ENCODE data around the gene INSM1.
A peak's percentile ranks its signal among the peaks of the same experiment; 100 is the strongest.

The INSM1 gene

DNA sequence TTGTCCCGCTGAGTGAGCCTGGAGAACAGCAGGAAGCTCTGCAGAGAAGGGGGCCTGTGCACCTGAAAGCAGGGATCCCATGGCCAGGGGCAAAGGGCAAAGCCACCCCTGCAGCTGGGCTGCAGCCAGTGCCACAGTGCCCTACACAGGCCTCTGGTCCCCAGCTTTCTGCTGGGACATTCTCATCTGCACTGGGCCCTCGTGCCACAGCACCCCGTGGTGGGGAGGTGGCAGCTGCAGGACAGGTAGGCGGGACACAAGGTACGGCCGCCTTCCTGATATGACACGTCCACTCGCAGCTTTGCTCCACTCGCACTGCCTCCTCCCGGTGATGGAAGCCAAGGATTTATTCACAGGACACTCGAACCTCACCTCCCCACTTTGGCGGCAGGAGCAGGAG is 27.2 kb downstream of the INSM1 start:
- DNase-seq, result no peak

DNA sequence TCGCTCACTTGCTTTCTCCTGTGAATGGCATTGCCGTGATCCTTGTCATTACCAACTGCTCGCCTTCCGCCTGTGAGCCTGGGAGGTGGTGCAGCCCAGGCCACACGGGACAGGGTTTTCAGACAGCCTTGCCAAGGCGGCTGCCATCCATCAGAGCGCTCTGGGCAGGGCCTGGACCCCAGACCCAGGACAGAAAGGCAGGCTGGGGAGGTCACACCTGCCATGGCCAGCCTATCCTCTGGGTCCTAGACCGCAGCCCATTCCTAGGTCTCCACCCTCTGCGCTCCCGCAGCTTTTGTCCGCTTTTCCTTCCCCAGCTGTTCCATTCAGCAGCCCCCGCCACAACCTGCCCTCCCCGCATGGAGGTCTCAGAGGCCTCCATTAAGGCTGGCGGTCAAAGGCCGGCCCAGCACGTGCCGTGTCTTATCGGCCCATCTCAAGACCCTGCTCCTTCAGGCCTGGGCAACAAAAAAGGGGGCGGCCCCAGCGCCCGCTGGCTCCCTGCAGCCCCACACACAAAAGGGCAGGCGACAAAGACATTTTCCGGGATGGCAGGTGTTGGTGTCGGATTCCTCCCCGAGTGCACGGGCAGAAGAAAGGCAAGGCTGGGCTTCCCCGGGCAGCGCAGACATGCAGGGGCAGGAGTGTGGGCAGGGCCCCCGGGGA is 28.1 kb downstream of the INSM1 start:
- DNase-seq, result no peak

DNA sequence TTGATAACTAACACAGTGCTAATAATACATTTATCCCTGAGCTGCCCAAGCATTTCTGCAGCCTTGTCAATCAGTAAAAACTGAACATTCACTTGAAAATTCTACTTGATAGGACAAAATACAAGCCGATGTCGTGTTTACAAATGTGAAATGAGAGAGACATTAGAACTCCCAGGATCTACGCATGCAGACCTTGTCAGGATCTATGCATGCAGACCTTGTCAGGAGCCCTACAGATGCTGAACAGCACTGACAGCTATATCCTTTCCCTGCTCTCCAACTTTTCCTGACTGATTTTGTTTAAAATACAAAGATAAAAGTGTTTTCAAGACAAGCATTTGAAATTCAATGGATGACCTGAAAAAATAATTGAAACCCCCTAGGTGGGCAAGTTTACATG is 28.9 kb downstream of the INSM1 start:
- no peak for DNase-seq

DNA sequence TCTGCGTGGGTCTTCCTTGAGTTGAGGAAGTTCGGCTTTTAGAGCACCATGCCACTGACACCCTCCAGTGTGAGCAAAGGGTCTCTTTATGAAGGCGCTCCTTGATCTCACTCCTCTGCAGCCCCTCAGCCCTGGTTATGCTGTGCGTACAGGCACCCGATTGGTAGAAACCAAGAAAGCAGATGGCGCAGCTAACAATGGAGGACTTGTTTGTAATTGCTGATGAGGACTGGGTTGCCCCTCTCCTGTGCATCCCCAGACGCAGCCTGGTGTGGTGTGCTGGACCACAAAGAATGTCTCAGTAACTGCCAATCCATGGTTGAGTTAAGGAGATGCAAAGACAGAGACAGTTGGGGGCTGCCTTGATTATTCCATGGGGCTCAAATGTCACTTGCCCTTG is 30.2 kb downstream of the INSM1 start:
- DNase-seq, result no peak

DNA sequence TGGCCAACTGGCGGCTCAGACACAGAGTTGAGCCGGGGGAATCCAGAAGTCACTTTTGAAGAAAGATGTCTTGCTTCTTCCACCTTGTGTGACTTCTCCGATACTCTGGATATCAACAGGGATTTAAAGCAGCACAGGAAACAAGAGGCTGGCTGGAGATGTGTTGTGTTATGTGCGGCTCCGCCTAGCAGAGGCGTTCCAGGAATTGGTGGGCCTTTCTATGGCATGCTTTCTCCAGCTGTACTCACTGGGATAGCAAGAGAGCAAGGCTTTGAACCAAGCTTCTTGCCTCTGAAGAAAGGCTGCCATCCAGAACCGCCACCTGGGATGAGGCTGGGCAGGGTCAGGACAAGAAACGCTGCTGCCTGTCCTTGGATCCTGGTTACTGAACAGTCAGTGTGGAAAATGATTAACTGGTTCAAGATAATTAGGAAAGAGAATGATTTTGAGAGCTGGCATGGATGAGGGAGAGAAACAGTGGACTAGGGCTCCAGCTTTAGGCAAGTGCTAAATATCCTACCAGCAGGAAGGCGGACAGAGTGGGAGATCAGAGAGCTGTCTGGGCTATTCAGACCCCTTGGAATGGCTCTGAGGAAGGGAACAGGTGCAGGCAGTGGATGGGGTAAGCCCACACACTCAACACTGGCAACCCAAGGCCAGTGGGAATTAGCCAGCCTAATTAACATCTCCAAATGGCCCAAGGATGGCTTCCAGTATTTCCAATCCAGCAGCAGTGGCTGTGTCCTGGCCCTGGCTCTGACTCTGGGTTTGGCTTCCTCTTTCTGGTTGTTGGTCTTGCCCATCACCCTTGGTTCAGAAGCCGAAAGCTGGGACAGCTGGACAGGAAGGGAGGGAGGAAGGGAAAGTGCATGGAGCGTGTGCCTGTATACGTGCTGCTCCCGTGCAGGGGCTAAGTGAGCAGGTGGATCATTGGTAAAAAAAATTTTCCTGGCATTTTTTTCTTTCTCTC is 31.9 kb downstream of the INSM1 start:
- no peak for DNase-seq

DNA sequence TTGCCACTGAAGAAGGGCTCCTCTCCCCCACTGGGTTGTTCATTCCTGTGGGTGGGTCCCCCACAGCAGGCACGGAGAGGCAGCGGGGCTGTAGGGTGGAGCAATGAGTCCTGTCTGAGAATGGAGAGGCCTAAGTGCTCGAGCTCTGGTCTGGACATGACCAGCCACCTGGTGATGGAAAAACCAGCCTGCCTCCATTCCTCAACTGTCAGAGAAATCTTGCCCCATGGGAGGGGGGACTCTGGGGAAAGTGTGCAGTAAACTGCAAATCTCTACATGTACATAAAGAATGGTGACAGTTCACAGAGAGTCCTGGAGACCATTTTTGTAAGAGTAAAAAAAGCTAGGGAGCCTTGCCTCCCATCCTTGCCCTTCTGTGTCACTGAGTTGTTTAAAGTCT is 34.1 kb downstream of the INSM1 start:
- DNase-seq, result no peak

DNA sequence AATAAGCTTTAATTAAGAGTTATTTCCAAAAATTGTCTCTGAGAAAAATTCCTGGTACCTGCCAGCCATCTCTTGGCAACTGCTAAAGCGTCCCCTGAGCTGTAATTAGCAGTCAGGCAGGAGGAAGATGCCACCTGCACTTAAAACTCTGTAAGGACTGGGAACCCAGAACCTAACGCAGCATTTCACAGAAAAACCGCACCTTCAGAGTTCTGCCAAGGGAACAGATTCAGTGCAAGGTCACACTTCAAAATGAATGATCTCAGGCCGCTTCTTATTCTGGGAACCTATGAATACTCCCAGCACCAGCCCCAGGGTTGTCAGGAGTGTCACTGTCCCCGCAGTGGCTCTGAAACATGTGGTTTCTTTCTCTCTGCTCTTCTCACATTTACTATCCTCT is 36.7 kb downstream of the INSM1 start:
- DNase-seq, result no peak

DNA sequence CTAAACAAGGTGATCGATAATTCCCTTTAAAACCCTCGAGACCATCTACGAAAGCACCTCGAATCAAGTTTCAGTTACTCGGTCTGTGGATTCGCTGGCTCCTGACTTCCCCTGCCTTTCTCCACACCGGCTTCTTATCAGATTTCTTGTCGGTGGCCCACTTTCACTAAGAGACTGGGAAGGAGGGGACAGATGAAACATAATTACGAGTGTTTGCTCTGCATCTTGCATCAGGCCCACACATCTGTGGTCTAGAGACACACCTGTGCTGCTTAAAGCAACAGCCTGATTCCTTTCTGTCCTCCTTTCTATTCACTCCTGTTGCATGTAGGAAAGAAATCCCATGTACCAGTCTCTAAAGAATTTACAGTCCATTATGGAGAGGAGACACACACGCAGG is 37.7 kb downstream of the INSM1 start:
- no peak for DNase-seq

DNA sequence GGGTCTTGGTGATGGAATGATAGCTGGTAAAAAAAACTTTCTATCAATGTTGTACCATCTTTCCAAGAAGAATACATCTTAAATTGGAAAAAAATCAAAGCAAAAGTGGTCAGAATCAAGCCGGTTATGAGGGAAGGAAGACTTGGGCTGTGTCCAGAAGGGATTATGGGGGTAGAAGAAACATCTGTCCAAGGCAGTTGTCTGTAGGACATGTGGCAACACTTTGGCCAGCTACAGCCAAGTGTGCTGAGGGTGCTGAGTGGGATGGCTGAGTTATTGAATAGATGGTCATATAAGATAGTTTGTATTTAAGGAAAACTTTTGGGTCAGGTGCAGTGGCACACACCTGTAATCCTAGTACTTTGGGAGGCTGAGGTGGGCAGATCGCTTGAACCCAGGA is 38.4 kb downstream of the INSM1 start:
- no peak for DNase-seq

DNA sequence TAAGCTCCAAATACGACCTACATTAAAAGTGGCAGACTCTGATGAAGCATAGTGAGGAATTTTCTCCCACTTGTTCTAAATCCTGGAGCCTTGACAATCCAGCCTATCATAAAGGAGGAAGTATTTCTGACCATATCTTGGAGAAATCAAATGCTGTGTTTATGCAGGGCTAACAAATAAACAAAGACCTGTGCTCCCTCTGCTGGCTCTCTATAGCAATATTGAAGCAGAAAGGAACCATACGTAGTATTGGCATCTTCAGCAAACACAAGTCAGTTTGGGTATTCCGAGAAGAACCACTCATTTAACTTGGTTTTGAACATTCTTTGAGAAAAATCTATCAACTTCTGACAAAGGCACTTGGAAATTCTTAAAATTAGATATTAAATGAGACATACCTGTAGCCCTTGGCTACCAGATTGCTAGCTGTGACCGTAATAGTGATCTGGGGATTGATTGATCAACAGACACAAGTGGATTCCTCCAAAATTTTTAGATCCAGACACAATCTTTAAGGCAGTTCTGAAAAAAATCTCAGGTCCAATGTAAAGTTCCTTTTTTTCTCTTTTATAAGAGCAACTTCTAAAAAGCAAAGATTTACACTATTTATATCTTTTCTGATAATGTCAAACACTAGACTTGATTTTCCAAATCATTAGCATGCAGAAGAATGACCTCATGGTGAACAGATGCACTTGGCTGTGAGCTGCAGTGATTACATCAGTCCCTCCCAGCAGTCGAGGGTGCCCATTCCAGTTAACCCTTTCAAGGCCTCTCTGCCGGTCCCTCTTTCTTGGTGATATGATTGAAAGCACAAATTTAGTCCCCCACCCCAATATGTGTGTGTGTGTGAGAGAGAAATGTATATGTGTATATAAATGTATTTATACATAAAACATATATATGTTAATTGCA is 40.2 kb downstream of the INSM1 start:
- DNase-seq, result peak; percentile 11

DNA sequence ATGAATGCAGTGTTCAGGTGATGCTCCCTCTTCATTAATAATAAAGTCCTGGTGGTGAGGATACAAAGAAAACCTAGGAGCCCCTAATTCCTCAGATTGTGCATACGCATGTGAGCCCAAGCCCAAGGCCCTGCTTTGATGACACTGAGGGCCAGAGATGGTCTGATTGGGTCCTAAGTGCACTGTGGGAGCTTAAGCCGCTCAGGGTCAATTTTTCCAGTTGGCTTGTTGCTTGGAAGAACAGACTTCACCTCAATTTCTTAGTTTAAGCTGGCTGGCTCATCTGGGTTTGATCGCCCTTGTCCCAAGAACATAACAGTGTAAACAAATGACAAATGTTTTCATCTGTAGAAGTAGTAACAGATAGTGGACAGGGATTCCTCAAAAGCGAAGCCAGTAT is 41.4 kb downstream of the INSM1 start:
- no peak for DNase-seq

DNA sequence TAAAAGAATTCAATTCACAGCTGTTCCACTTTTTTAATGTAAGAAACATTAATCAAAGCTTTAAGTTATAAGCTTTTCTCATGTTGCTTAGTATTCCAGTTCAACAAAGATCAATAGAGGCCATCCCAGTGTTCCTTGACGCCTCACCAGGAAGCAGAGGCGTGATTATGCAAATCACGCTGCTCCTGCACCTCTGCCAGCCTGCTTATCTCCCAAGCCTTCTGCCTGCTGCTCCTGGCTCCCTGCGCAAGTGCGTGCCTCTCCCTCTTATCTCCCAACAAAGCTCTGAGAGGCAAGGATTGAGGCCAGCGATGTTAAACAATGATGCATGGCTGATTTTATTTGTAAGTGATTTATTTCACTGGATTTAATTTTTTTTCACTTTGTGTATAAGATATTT is 42.8 kb downstream of the INSM1 start:
- no peak for DNase-seq

DNA sequence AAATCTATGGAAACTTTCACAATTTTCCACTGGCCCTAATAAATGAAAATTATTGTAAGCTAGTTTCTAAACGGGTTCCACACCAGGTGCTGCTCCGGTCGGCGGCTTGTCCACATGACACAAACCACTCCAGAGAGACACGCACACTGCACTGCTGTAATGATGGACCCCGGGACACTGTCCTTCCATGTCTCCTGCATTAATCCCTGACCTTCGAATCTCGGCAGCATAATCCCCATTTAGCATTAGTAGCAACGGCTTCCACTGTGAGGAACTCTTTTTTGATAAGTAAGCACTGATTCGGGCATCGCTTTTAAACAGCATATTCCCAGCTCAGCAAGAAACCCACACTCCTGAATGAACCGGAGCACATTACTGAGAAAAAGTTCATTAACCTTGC is 43.5 kb downstream of the INSM1 start:
- no peak for DNase-seq

DNA sequence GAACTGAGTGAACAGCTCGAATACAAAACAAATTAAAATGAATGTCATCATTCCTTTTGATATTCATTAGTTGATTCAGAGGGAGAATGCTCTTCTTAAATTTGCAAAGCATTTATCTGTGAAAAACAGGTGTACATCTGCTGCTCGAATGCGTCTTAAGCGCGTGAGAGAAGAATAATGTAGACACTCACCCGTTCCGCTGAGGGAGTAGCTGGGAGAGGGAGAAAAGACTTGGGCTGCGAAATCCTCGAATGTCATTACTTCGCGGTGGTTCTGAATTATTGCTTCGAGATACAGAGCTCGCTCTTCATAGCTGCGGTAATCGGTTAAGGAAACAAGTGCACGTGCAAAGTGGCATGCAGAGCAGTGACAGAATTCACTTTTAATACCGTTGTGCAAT is 43.9 kb downstream of the INSM1 start:
- DNase-seq, result no peak

DNA sequence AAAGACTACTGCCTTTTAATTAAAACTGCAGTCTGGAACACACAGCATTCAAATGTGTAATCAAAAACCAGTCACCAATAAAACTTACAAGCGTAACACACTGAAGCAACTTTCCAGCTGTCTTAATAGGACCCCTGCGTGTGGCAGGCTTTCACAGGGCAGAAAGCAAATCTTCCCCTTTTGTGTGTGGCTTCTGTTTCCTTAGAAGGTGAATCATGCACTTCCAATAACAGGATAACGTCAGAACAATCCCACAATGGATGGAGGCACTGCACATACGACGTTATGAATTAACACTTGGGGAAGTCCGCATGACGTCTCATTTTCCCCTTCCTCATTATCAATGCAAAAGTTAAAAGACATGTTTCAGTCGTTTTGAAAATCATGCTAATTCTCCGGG is 44.8 kb downstream of the INSM1 start:
- no peak for DNase-seq

DNA sequence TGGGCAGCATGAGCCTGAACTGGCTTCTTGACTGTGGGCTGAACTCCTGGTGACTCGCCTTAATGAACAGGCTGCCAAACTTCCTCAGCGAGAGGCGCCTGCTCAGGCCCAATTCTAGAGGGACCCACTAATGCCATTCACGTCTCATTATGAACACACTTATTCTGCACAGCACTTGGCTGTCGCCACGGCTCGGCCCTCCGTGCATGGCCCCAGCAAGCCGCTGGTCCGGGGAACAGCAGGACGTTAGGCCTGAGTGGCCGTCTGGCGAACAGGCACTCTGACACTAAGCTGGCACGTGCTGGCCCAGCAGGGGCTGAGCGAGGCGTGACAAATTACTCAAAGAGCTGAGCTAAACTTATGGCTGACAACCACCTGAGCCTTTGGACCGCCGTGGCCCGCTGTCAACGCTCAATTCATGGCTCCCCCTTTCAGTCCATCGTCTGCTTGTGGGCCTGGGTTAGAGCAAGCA is 45.9 kb downstream of the INSM1 start:
- DNase-seq, result no peak

DNA sequence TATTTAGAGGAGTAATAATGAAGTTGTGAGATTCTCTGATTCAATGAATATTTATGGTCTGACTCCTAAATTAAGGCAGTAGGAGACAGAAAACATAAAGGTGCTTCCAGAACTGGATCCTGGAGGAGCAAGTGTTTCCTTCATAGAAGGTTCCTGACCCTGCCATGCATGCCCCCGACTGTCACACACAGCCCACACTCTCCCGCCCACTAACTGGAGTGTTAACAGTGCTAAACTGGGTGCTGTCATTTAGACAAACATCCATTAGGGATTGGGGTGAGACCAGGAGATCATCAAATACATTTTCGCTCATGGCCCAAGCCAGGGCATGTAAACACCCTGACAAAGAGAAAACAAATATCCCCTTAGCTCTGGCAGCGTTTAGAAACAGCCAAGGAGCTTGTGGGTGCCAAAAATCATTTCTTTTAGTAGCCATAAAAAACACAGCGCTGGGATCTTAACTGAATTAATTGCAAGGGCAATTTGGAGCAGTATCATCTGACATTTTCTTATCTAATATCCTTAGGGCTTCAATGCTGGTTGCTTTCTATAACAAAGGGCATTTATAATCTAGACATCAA is 46.8 kb downstream of the INSM1 start:
- no peak for DNase-seq

DNA sequence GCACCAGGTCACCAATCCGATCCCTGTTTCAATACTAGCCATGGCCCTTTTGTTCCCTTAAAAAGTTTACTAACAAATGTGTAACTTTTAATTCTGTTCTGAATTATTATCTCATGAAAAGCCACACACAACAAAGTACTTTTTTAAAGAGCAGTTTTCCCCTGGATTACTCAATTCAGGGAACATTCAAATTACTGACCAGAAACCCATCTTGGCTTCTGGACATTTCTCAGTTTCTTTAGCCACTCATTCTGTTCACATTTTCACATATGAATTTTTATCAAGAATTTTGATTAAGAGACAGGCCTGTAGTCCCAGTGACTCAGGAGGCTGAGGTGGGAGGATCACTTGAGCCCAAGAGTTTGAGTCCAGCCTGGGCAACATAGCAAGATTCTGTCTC is 47.4 kb downstream of the INSM1 start:
- DNase-seq, result no peak

DNA sequence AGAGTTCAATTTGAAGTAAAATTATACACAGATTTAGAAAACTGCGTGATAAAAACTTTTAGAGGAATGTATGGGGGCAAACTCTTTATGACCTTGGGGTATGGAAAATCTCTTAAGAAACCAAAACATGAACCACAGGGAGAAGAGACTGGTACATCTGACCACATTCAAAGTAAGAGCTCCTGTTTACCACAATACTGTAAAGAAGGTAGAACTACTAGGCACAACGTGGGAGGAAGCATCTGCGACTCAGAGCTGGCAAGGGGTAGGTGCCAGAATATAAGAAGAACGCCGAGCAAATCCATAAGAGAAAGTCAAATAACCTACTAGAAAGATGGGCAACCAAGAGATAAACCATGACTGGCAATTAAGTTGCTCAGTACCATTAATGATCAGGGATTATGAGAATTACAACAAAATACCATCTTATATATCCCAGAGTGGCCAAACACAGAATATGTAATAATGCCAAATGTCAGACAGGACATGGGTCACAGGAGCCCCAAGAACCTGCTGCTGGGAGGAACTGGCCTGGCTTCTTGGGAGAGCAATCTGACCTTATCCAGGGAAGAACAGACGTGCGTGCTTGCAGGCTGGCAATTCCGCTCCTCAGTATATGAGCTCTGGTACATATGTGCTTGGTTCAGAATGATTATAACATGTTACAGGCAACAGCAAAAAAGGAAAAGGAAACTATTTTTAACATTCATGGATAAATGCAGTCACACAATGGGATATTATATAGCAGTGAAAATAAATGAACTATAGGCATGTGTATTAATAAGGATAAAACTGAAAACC is 50.2 kb downstream of the INSM1 start:
- DNase-seq, result no peak

All from RPMI8226 (cell line).